MCF 10A (cell line): Measurements from ENCODE around the gene CROCC. TPM values are rescaled to one million over a fixed set of nuclear protein-coding genes. Genes with fewer than 3 reads are reported as not detected.

Experiments
- BruUV-seq: library from RNA; stranded (reverse); fragments of 400-500 nt; replicated peaks from 2 replicates; lab custom pipeline; 2021; lab: Mats Ljungman, UMichigan
- CTCF ChIA-PET: fragments of 300-600 bp; sonication (Branson Sonifier 250); formaldehyde crosslinking; extraction: SDS; loops from one replicate; lab custom pipeline; 2021; ENCODE audit warnings: antibody characterized with exemption, inconsistent platforms; lab: Yijun Ruan, JAX
- POLR2A ChIA-PET: fragments of 300-600, 350-650 bp; sonication (Branson Sonifier 250); formaldehyde crosslinking; extraction: SDS; loops from one replicate; lab custom pipeline; 2020; ENCODE audit warnings: antibody characterized with exemption, inconsistent platforms; lab: Yijun Ruan, JAX
- DNase-seq: peaks from one replicate; pipeline ENCODE4 v3.0.0-alpha.2; 2018; ENCODE audit not compliant: unreplicated experiment
- H3K27ac Mint-ChIP-seq: one replicate; pipeline ENCODE4 v1.8.0; 2022; ENCODE audit warnings: mild to moderate bottlenecking, low read depth, mixed read lengths; ENCODE audit not compliant: unreplicated experiment
- H3K27me3 Mint-ChIP-seq: one replicate; pipeline ENCODE4 v1.8.0; 2022; ENCODE audit warnings: mixed read lengths; ENCODE audit not compliant: insufficient read depth, unreplicated experiment
- H3K36me3 Mint-ChIP-seq: one replicate; pipeline ENCODE4 v1.8.0; 2022; ENCODE audit warnings: mild to moderate bottlenecking, moderate library complexity, mixed read lengths; ENCODE audit not compliant: insufficient read depth, unreplicated experiment
- H3K4me1 Mint-ChIP-seq: one replicate; pipeline ENCODE4 v1.8.0; 2022; ENCODE audit warnings: mixed read lengths; ENCODE audit not compliant: insufficient read depth, unreplicated experiment
- H3K4me3 Mint-ChIP-seq: one replicate; pipeline ENCODE4 v1.8.0; 2022; ENCODE audit warnings: mild to moderate bottlenecking, moderate library complexity, mixed read lengths; ENCODE audit not compliant: unreplicated experiment
- H3K9me3 Mint-ChIP-seq: one replicate; pipeline ENCODE4 v1.8.0; 2022; ENCODE audit warnings: mixed read lengths; ENCODE audit not compliant: unreplicated experiment
- intact Hi-C: fragments of 100-400 bp; cut with micrococcal nuclease; formaldehyde crosslinking; loops from 2 replicates; pipeline ENCODE4 v1.14.1; 2022
- total RNA-seq: library from RNA; stranded (reverse); gene quantifications from 2 replicates; pipeline ENCODE4 v1.2.3, GENCODE V29; 2022
- TF ChIP-seq, protein P1 (sequence below): fragments of 200-600 bp; IDR thresholded peaks from one replicate; pipeline ENCODE4 v1.8.0; 2022; ENCODE audit warnings: antibody characterized with exemption, mild to moderate bottlenecking; ENCODE audit not compliant: unreplicated experiment

The CROCC gene
- total RNA-seq, 1 experiment from 2014 or later = 9.6 TPM

DNA sequence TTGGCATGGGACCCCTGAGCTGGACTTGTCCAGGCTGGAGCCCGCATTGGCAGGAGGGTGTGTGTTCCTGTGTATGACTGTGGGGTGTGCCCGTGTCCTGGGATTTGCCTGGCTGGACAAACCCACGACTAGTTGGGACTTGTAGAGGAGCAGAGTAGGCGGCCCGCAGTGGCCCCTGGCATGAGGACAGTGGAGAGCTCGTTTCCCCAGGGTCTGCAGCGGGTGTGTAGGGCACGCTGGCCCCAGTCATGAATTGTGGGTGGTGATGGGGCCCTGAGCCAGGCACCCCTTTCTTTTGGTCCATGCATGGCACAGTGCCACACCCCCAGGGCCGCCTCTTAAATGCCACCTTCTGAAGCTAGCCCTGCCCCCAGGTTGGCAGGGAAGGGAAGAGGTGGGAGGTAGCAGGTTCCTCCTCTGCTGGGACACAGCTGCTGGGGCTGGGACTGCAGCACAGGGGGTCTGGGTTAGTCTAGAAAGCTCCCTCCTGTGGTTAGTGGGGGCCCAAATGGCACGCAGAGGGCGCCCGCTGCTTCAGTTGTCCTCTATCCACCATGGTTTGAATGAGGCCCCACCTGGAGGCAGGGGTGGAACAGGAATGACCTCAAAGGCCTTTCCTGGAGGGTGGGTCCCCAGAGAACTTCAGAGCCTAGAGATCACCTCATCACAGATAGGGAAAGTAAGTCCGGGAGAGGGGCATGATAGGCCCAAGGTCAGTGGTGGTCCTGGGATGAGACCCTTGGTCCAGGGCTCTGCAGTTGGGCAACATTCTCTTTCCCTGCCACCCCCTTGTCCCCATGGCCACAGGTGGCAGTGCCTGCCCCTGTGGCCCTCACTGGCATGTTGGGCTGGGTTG is 4.1 kb downstream of the CROCC start:
- CTCF ChIA-PET = interaction anchor here (0.5 to 1.9 kb wide), 13 partner anchors 10 to 326 kb away, joined by 3 to 11 read pairs (median 5); no protein-coding TSS in a partner anchor
- H3K27ac Mint-ChIP-seq = peak overlapping the region; percentile 99
- TF ChIP-seq, protein P1, sequence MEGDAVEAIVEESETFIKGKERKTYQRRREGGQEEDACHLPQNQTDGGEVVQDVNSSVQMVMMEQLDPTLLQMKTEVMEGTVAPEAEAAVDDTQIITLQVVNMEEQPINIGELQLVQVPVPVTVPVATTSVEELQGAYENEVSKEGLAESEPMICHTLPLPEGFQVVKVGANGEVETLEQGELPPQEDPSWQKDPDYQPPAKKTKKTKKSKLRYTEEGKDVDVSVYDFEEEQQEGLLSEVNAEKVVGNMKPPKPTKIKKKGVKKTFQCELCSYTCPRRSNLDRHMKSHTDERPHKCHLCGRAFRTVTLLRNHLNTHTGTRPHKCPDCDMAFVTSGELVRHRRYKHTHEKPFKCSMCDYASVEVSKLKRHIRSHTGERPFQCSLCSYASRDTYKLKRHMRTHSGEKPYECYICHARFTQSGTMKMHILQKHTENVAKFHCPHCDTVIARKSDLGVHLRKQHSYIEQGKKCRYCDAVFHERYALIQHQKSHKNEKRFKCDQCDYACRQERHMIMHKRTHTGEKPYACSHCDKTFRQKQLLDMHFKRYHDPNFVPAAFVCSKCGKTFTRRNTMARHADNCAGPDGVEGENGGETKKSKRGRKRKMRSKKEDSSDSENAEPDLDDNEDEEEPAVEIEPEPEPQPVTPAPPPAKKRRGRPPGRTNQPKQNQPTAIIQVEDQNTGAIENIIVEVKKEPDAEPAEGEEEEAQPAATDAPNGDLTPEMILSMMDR = peak; percentile 16
- H3K27me3 Mint-ChIP-seq = no peaks in the 10 kb centered on the region
- BruUV-seq = no TSS peak
- no peaks in the 10 kb centered on the region for H3K9me3 Mint-ChIP-seq
- peak overlapping the region; percentile 65 for H3K4me3 Mint-ChIP-seq
- peaks cover 40% of the 10 kb centered on the region for H3K4me1 Mint-ChIP-seq
- H3K36me3 Mint-ChIP-seq = no peaks in the 10 kb centered on the region
- POLR2A ChIA-PET = interaction anchor here (0.5 to 2.0 kb wide), 15 partner anchors 8 to 679 kb away, joined by 3 to 27 read pairs (median 5); partner anchors contain the start of gene NBPF1
- DNase-seq = peak; percentile 90
- intact Hi-C loops = no loop called here

DNA sequence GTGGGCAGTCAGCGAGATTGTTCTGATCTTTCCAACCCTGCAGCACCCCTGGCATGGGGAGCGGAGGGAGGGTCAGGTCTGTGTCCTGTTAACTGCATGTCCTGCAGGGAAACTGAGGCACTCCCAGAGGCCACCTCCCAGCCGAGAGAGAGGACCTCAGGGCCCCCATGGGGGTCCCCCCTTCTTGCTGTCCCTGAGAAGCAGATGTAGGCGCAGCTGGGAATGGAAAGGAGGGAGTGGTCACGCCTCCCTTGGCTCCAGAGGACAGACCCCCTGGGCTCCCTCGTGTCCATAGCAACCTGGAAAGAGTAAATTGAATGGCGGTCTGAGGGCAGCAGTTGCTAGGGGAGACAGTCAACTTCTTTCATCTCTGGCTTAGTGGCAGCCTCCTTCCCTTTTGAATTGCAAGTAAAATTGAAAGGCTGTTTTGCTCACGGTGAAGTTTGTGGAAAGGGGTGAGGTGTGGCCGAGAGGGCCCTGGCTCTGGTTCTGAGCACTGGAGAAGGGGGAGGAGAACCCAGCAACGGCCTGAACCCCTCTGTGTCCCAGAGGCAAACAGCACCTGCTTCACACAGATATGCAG is 4.9 kb downstream of the CROCC start:
- TF ChIP-seq, protein P1 = no peak
- H3K27ac Mint-ChIP-seq = peak overlapping the region; percentile 36
- no peak overlapping the region for H3K4me3 Mint-ChIP-seq
- peaks cover 35% of the 10 kb centered on the region for H3K4me1 Mint-ChIP-seq
- H3K36me3 Mint-ChIP-seq = no peaks in the 10 kb centered on the region
- no peak for DNase-seq
- ChIA-PET POLR2A (interaction anchor here (0.5 to 2.0 kb wide), 7 partner anchors 7 to 575 kb away, joined by 3 to 27 read pairs (median 7); no protein-coding TSS in a partner anchor), CTCF (interaction anchor here (1.0 to 1.9 kb wide), 4 partner anchors 11 to 306 kb away, joined by 3 to 11 read pairs (median 6); no protein-coding TSS in a partner anchor)
- intact Hi-C loops = no loop called here
- no TSS peak for BruUV-seq
- no peaks in the 10 kb centered on the region for H3K27me3 Mint-ChIP-seq
- H3K9me3 Mint-ChIP-seq = no peaks in the 10 kb centered on the region

DNA sequence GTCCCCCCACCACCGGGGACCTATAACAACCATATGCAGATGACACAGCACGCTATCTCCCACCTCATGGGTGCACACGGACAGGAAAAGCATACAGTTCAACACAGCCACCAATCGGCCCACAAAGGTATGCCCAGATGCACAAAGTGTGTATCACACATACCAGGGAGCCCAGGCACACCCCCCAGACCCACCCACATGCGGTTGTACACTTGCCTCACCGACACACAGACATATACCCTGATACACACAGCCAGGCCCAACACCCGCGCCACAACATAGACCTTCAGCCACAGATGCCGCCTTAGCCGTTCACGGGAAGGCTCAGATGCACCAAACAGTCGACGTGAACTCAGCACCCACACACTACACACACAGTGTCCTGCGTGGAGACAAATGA is 5.5 kb downstream of the CROCC start:
- Mint-ChIP-seq H3K4me1 (peaks cover 31% of the 10 kb centered on the region), H3K27me3 (no peaks in the 10 kb centered on the region), H3K9me3 (no peaks in the 10 kb centered on the region), H3K36me3 (no peaks in the 10 kb centered on the region), H3K27ac (peak overlapping the region; percentile 36), H3K4me3 (no peak overlapping the region)
- ChIA-PET POLR2A (no interaction called here), CTCF (no interaction called here)
- DNase-seq = no peak
- intact Hi-C loops = no loop called here
- TF ChIP-seq, protein P1 = no peak
- no TSS peak for BruUV-seq
